Inferior parietal cortex (tissue), 1 donor: ENCODE data around the gene CELF5.

ENCODE experiments used
- DNase-seq: peaks from one replicate; pipeline ENCODE4 v3.0.0-alpha.2; 2016; ENCODE audit errors: extremely low spot score

Gene CELF5

DNA sequence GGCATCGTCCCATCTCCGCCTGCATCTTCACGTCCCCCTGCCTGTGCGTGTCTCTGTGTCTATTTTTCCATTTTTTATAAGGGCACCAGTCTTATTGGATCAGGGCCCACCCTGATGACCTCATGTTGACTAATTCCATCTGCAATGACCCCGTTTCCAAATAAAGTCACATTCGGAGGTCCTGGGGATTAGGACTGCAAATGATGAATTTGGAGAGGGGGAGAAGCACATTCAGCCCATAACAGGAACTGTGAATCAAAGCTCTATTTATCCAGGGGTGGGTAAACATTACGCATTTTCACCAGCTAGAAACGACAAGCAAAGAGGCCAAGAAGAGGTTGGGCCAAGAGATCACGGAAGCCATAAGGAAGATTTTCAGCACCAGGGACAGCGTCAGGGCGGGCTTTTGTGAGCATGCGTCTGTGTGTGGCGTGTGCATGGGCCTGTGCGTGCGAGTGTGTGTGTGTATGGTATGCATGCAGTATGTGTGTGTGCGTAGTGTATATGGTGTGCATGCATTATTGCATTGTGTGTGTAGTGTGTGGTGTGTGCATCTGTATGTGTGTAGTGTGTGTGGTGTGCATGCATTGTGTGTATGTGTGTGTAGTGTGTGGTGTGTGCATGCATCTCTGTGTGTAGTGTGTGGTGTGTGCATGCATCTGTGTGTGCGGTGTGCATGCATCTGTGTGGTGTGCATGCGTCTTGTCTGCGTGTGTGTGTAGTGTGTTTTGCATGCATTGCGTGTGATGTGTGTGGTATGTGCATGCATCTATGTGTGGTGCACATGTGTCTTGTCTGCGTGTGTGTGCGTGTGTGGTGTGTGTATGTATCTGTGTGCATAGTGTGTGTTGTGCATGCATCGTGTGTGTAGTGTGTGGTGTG, 19.6 kb downstream of the CELF5 start:
- peak; percentile 45 for DNase-seq

DNA sequence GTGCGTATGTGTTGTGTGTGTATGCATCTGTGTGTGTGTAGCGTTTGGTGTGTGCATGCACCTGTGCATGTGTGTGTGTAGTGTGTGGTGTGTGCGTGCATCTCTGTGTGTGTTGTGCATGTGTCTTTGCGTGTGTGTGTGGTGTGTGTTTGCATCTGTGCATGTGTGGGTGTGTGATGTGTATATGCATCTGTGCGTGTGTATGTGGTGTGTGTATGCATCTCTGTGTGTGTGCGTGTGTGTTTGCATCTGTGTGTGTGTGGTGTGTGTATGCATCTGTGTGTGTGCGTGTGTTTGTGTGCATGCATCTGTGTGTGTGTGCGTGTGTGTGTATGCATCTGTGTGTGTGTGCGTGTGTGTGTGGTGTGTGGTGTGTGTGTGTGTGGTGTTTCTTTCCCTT, 20.6 kb downstream of the CELF5 start:
- DNase-seq = no peak

DNA sequence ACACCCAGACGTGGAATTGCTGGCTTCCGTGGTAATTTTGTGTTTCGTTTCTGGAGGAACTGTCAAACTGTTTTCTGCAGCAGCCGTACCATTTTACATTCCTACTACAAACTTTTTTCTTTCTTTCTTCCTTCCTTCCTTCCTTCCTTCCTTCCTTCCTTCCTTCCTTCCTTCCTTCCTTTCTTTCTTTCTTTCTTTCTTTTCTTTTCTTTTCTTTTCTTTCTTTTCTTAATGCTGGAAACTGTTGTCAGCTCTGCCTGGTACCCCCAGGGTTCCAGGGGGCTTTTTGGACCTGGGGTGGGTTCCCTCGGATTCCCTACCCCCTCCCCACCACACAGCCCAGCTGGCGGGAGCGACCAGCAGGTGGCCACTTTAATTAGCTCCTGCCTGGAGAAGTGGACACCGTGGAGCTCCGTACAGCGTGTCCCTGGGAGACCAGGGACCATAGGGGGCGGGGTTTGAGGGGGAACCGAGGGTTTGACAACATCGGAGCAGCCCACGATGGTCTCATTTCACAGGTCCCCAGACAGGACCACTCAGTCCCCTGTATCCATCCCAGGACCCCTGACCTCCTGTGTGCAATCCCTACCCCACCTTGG, 24.4 kb downstream of the CELF5 start:
- DNase-seq = no peak

DNA sequence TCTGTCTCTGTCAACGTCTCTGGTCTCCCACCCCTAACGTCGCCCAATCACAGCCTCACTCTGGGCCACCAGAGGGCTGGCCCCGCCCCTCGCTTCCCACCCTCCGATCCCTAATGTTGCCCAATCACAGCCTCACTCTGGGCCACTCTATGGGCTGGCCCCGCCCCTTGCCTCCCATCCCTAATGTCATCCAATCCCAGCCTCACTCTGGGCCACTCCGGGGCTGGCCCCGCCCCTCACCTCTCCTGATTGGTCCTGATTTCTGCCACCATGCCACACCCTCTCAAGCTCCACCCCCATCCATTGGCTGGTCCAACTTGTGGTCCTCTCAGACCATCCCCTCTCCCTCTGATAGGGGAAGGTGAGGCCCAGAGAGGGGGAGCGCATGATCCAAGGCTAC, 24.9 kb downstream of the CELF5 start:
- DNase-seq = no peak

DNA sequence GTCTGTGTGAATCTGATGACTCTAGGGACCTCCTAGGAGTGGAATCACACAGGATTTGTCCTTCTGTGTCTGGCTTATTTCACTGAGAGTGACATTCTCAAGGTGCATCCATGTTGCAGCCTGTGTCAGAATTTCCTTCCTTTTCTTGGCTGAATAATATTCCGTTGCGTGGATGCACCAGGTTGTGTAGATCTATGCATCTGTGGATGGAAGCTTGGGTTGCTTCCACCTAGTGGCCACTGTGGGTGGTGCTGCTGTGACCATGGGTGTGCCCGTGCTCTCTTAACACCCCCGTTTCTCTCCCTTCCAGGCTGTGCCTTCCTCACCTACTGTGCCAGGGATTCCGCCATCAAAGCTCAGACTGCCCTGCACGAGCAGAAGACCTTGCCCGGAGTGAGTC, 26.2 kb downstream of the CELF5 start:
- no peak for DNase-seq

DNA sequence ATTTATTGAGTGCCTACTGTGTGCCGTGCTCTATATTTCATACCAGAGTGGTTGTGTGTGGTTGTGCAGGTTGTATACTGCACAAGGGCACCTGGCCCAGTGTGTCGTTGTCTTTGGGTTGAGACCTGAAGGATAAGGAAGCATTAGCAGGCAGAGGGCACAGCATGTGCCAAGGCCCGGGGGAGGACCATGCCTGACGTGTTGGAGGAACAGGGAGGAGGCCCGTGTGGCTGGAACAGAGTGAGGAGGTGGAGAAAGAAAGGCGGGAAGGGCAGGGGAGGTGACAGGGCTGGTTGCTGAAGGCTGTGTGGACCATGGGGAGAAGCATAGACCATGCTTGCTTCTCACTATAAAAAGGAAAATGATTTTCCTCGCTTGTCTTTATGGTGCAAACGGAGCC, 26.8 kb downstream of the CELF5 start:
- no peak for DNase-seq

DNA sequence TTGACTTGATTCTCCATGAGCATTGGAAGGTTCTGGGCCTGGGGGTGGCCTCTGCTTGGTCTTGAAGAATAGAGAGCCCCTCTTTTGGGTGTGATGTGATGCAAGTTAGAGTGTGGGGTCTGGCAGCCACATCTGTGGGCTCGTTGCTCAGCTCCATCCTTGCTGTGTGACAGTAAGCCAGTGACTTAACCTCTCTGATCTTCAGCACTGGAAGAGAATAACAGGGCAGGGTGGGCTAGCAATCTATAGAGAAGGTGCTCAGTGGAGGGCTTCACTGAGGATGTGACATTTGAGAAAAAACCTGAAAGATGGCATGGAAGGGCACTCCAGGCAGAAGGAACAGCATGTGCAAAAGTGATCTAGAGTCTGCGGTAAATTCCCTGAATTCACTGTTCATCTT, 28.2 kb downstream of the CELF5 start:
- DNase-seq = no peak

DNA sequence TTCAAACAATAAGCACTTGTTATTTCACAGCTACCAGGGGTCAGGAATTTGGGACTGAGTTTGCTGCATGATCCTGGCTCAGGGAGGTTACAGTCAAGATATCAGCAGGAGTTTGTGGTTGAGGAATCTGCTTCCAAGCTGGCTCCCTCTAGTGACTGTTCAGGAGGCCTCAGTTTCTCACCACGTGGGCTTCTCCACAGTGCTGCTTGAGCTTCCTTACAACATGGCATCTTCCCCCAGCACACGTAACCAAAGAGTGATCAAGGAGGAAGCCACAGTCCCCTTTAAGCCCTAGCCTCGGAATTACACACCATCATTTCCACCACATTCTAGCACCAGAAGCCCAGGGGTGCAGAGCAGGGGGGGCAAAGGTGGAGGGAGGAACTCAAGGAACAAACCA, 28.8 kb downstream of the CELF5 start:
- no peak for DNase-seq

DNA sequence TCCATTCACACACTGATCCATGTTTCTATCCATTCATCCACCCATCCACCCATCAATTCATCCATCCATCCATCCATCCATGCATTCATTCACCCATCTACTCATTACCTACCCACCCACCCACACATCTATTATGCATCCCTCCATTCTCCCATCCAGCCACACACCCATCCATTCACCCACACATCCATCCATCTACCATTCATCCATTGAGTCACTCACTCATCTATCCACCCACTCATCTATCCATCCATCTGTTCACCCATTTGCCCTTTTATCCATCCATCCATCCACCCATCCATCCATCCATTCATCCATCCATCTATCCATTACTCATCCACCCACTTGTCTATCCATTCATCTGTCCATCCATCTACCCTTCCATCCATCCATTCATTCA, 30.1 kb downstream of the CELF5 start:
- no peak for DNase-seq

DNA sequence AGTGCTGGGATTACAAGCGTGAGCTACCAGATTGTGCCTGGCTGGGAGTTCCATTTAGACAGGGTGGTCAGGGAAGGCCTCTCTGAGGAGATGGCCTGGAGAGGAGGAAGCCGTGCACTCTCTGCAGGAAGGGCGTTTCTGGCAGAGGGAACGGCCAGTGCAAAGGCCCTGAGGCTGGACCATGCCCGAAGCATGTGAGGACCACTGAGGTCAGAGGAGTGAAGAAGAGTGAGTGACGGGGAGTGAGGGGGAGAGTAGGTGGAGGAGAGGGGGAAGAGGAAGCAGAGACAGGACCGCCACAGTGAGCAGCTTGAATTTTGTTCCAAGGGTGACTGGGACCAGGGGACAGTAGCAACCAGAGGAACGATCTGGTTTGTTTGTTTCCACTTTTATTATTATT, 32.6 kb downstream of the CELF5 start:
- no peak for DNase-seq

DNA sequence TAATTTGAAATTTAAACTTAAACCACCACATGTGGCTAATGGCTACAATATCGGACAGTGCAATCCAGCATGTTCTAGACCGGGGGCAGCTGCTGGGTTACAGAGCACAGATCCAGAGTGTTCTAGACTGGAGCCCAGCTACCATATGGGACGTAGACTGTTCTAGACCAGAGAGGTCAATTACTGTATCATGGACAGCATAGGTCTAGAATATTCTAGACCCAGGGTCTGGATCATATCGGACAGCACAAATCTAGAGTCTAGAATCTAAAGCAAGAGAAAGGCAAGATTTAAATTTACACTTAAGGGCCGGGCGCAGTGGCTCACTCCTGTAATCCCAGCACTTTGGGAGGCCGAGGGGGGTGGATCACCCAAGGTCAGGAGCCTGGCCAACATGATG, 37.9 kb downstream of the CELF5 start:
- DNase-seq = no peak

DNA sequence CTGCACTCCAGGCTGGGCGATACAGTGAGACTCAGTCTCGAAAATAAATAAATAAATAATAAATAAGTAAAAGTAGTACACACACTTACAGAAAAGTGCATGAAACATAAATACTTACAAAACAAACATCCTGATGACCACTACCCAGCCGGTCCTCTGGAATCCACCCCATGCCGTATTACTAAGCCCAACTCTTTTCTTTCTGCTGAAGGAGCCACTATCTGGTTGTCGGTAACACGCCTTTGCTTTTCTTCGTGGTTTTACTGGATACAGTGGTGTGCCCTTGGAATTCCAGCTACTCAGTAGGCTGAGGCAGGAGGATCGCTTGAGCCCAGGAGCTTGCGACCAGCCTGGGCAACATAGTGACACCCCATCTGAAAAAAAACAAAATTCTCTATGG, 39.4 kb downstream of the CELF5 start:
- DNase-seq = no peak

DNA sequence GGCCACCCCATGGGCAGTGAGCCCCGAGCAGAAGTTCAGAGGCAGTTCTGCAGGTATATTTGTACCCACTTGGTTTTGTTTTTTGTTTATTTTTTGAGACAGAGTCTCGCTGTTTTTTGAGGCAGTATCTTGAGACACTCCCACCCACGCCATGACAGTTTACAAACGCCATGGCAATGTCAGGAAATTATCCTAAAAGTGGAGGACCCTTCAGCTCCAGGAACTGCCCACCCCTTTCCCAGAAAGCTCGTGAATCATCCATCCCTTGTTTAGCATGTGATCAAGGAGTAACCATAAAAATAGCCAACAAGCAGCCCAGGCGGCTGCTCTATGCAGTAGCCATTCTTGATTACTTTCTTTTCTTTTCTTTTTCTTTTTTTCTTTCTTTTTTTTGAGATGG, 41.0 kb downstream of the CELF5 start:
- DNase-seq = no peak

DNA sequence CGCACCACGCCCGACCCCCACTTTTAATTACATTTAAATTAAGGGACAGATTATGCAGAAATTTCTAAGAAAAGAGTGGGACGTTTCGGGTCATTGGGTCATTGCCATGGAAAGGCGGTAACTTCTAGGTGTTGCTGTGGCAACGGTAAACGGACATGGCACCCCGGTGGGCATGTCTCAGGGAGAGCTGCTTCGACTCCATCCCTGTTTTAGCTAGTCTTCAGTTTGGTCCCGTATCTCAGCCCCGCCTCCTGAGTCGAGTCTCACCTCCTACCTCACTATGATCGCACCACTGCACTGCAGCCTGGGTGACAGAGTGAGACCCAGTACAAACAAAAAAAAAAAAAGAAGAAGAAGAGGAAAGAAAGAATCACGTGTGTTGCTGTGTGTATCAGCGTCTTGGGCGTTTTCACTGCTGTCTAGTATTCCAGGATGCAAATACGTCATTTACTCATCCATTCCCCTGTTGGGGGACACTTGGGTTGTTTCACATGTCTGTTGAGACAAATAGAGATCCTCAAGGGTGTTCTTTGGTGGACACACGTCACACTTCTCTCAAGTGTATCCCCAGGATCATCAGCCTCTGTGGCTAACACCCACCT, 41.7 kb downstream of the CELF5 start:
- no peak for DNase-seq

DNA sequence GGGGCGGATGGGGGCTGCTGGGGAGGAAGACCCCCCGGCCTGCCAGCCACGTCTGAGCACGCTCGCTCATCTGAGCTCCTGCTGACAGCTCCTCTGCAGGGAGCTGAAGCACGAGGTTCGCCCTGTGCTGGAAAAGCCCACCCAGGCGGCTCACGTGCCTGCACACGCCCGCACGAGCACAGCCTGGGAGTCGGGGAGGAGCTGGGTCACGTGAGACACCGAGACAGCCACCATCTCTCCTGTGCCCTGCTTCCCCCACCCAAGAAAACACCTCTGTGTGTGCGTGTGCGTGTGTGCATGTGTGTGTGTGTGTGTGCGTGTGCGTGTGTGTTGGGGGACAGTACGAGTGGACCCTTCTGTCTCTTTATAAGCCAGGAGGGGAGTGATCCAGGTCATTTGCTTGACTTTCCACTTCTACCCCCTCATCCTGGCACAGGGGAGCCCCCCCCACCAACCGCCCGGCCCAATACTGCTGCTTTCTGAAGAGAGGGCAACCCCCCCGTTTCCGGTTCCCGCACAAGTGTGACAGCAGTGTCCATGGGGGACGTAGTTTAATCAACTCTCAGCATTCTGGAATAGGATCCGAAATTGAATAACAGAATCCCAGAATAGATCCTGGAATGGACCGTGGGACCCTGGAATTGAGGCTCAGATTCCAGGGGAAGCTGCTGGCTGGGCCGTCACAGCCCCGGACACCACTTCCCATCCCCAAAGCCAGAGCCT, 42.5 kb downstream of the CELF5 start:
- no peak for DNase-seq

DNA sequence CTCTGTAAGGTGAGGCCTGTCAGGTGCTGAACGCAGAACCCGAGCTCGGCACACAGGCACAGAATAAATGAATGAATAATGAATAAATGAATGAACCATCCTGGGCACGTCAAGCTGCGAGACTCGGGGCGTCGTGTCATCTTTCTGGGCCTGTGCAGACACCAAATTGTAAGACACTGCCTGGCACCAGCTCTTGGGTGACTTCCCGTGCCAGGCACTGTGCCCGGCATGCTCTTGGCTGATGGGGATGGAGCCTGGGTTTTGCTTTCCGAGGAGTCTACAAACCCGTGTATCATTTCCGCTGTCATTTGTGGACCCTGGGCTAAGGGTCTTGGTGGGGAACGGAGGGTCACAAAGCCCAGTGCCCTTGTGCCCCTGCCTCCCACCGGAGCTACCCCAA, 43.9 kb downstream of the CELF5 start:
- peak; percentile 50 for DNase-seq

DNA sequence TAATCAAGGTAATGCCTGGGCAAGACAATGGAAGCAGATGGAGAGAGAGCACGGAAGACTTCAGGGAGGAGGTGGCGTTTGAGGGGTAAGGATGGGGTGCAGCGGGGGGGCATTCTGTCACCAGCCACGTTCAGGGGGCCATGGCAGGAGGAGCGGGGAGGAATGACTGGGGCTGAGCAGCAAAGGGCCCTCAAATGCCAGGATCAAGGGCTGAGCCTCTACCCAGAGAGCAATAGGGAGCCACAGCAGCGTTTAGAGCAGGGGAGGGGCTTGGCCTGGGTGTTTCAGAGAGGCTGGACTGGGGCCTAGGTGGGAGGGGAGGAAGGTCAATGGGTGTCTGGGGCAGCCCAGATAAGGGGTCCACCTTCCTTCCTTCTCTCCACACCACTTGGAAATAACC, 44.3 kb downstream of the CELF5 start:
- no peak for DNase-seq

DNA sequence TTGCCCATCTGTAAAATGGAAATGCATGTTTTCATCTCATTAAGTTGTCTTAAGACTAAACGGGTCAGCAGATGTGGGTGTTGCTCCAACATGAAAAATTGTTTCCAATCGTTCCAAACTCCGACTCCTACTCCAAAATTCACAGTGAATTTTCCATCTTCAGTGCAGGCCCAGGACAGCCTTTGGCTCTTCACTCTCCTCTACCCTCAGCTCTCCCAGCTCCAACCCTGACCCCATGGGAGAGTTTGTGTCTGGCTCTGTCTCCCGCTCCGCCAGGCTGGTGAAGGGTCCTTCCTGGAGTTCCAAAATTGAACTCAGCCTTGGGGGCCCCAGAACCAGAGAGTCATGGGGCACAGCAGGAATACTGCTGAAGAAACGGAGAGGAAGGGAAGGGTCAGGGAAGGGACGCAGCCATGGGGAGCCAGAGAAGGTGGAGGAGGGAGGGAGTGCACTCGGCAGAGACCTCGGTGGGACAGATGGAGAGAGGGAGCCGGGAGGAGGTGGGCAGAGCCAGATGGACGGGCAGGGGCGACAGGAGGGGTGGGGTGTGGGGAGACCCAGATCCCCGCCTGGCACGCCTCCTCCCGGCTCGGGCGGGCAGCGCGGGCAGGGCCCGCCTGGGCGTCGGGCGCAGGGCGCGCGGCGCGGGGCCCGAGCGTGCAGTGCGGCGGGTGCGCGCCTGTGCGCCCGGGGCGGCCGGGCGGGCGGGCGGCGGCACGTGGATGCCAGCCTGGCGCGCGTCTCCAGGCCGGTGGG, 45.6 kb downstream of the CELF5 start:
- no peak for DNase-seq

DNA sequence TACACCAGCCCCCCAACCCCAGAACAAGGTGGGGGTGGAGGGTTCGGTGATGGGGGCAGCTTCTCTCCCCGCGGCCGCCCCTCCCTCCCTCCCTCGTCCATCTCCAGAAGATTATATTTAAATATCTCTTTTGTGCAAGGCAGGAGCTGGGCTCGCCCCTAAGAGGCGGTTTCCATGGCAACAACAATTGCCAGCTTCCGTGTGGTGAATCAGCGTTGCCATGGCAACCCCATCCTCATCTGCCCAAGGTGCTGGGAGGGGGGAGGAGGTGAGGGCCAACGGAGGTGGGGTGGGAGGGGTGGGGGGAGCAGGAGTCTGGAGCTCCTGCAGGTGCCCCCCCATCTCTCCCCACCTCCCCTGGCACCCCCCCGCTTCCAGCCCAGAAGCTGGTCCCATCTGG, 46.4 kb downstream of the CELF5 start:
- DNase-seq = peak; percentile 73

DNA sequence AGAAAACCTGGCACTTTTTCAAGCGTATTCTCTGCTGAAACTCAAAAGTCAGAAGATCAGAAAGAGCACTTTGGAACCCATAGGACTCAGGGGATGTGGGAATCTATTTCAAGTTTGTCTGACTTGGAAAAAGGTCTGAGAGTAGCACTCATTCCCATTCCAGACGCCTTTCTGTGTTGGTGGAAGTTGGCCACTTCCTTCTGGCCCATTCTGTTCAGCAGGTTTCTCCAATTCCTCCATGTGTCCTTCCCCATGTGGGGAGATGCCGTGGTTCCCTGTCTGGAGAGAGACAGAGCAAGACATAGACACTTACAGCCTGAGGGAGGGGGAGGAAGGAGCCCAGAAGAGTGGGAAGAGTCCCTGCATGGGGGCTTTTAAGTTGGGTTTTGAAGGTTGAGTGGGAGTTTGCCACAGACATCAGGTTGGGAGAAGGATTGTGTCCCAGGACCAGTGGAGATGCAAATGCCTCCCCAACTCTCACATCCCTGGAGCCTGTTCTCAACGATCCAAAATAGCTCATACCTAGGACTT, 48.0 kb downstream of the CELF5 start:
- DNase-seq = no peak

DNA sequence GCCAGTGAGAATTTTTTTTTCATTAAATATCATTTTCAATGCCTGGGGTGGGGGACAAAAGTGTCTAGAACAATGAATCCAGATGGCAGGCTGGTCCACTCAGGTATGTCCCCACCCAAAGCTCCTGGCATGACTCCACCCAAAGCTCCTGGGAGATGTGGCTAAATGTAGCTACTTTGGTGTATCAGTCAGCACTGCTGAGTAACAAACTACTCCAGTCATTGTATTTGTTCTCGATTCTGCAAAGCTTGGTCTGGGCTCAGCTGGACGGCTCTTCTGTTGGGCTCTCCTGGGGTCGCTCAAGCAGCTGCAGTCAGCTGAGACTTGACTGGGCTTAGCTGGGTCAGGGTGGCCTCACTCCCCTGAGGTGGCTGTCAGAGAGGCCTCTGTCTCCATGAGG, 48.5 kb downstream of the CELF5 start:
- DNase-seq = no peak
